K562 (cell line): Measurements from ENCODE around the gene COL16A1. TPM values are rescaled to one million over a fixed set of nuclear protein-coding genes. Genes with fewer than 3 reads are reported as not detected.
A peak's percentile ranks its signal among the peaks of the same experiment; 100 is the strongest.

ENCODE experiments used
- CREB1 ChIP-seq, 2 experiments: sonication (generic) in 1 of 2; formaldehyde crosslinking in 1 of 2; IDR thresholded peaks; 2 replicates each; pipeline versions ENCODE4 v1.6.1 to v1.8.0; 2012 to 2022; ENCODE audit warnings: inconsistent platforms in 1 of 2, mild to moderate bottlenecking in 1 of 2, missing genetic modification reagents in 1 of 2, moderate library complexity in 1 of 2
- DIDO1 ChIP-seq: fragments of 450-650 bp; IDR thresholded peaks from 2 replicates; pipeline ENCODE4 v1.6.1; 2016; ENCODE audit warnings: low read depth, missing biosample characterization, missing genetic modification characterization
- ELK1 ChIP-seq: sonication (generic); formaldehyde crosslinking; IDR thresholded peaks from 2 replicates; pipeline ENCODE4 v1.8.1; 2022; ENCODE audit warnings: missing genetic modification reagents
- FOXO4 ChIP-seq: fragments of 450-650 bp; formaldehyde crosslinking; IDR thresholded peaks from 2 replicates; pipeline ENCODE4 v1.4.0; 2020; ENCODE audit warnings: mild to moderate bottlenecking, moderate library complexity
- IFI16 ChIP-seq: fragments of 250-450 bp; sonication (Bioruptor Pico); IDR thresholded peaks from 2 replicates; pipeline ENCODE4 v2.1.2; 2022; ENCODE audit warnings: mild to moderate bottlenecking, inconsistent platforms
- KAT7 ChIP-seq: sonication (generic); formaldehyde crosslinking; IDR thresholded peaks from 2 replicates; pipeline ENCODE4 v1.8.0; 2022; ENCODE audit warnings: missing genetic modification reagents, mild to moderate bottlenecking, borderline replicate concordance
- KLF1 ChIP-seq: fragments of 450-650 bp; IDR thresholded peaks from 2 replicates; pipeline ENCODE4 v1.6.1; 2016; ENCODE audit warnings: missing genetic modification characterization, missing compliant biosample characterization
- MYNN ChIP-seq, 2 experiments: sonication (generic); formaldehyde crosslinking in 1 of 2; IDR thresholded peaks; 2 replicates each; pipeline versions ENCODE4 v1.5.0 to v1.6.1; 2016 to 2020; ENCODE audit warnings: antibody characterized with exemption in 1 of 2, missing genetic modification reagents in 1 of 2
- NCOA2 ChIP-seq, 2 experiments: fragments of 450-650 bp; IDR thresholded peaks; 2 replicates each; pipeline ENCODE4 v1.6.1; 2018; ENCODE audit warnings: mild to moderate bottlenecking in 2 of 2, moderate library complexity in 1 of 2; ENCODE audit not compliant: partially characterized antibody in 2 of 2
- NONO ChIP-seq, 2 experiments: fragments of 200-400 bp in 1 of 2; fragments of 450-650 bp in 1 of 2; formaldehyde crosslinking in 1 of 2; IDR thresholded peaks; 2 replicates each; pipeline ENCODE4 v1.6.1; 2017; ENCODE audit warnings: low read depth in 2 of 2, mild to moderate bottlenecking in 2 of 2, moderate library complexity in 2 of 2, low read length in 1 of 2
- NR2C1 ChIP-seq, 2 experiments: fragments of 450-650 bp; IDR thresholded peaks; 2 replicates each; pipeline ENCODE4 v1.6.1; 2017; ENCODE audit warnings: mild to moderate bottlenecking in 2 of 2, antibody characterized with exemption in 1 of 2, inconsistent platforms in 1 of 2, missing compliant biosample characterization in 1 of 2, missing genetic modification characterization in 1 of 2
- PCBP1 ChIP-seq: fragments of 200-400 bp; formaldehyde crosslinking; IDR thresholded peaks from 2 replicates; pipeline ENCODE4 v1.6.1; 2018; ENCODE audit warnings: mild to moderate bottlenecking, low read depth, low read length; ENCODE audit not compliant: poor library complexity, severe bottlenecking
- RBM15 ChIP-seq: fragments of 200-400 bp; formaldehyde crosslinking; IDR thresholded peaks from 2 replicates; pipeline ENCODE4 v1.6.1; 2018; ENCODE audit warnings: mild to moderate bottlenecking, low read length, moderate library complexity; ENCODE audit not compliant: insufficient read depth
- ZBTB12 ChIP-seq: fragments of 250-450 bp; sonication (Bioruptor Pico); IDR thresholded peaks from 2 replicates; pipeline ENCODE4 v1.4.0; 2020
- ZKSCAN8 ChIP-seq: fragments of 200-800 bp; sonication (Bioruptor generic); IDR thresholded peaks from 2 replicates; pipeline ENCODE4 v1.6.1; 2016; ENCODE audit warnings: missing genetic modification characterization, missing compliant biosample characterization
- ZNF217 ChIP-seq: sonication (generic); formaldehyde crosslinking; IDR thresholded peaks from 2 replicates; pipeline ENCODE4 v1.8.0; 2022; ENCODE audit warnings: mild to moderate bottlenecking, missing genetic modification reagents
- ZNF584 ChIP-seq: fragments of 200-800 bp; sonication (Bioruptor generic); IDR thresholded peaks from 2 replicates; pipeline ENCODE4 v1.6.1; 2016; ENCODE audit warnings: low read depth, mild to moderate bottlenecking, missing genetic modification characterization, missing compliant biosample characterization
- polyA plus RNA-seq, 8 experiments: library from polyadenylated mRNA; depleted of rRNA in 4 of 8; stranded (reverse) in 5 of 8; unstranded in 3 of 8; fragments of >200 nt; fragmentation: Nextera tagmentation in 2 of 8; fragmentation: Illumina TruSeq in 1 of 8; extraction: Ambion mirVana in 2 of 8; extraction: Trizol in 1 of 8; gene quantifications; 2 replicates each; pipeline versions ENCODE4 v1.2.1 to v1.2.3, GENCODE V29; 2011 to 2014; ENCODE audit warnings: inconsistent platforms in 1 of 8, missing spikeins in 1 of 8
- total RNA-seq, 7 experiments: library from RNA; depleted of rRNA in 6 of 7; stranded (reverse); fragments of >200 nt in 6 of 7; fragmentation: Illumina TruSeq in 2 of 7; extraction: Trizol in 2 of 7; gene quantifications; 2 replicates each; pipeline versions ENCODE4 v1.2.1 to v1.2.3, GENCODE V29; 2011 to 2021; ENCODE audit warnings: low replicate concordance in 1 of 7
- TF ChIP-seq, protein P1 (sequence below), 3 experiments: fragments of 200-800 bp in 1 of 3; fragments of 250-450 bp in 1 of 3; fragments of 450-650 bp in 1 of 3; sonication (Bioruptor Pico) in 1 of 3; sonication (Bioruptor generic) in 1 of 3; formaldehyde crosslinking in 1 of 3; IDR thresholded peaks; 2 replicates each; pipeline versions ENCODE4 v1.6.1 to v1.8.0; 2016 to 2022; ENCODE audit warnings: mild to moderate bottlenecking in 2 of 3, missing genetic modification characterization in 2 of 3, missing compliant biosample characterization in 1 of 3, moderate library complexity in 1 of 3
- TF ChIP-seq, protein P2 (sequence below): fragments of 250-450 bp; sonication (Bioruptor Pico); IDR thresholded peaks from 2 replicates; pipeline ENCODE4 v1.8.0; 2021; ENCODE audit warnings: moderate library complexity, mild to moderate bottlenecking, inconsistent platforms

COL16A1 gene
- total and polyA plus RNA-seq, 9 of the 15 experiments (the other 6 are each of a cell fraction or from before 2014, with no cell fraction given) = 0.11 to 0.60 (median 0.11) TPM; not detected in 6

GRCh38 chr1:31723828-31724359 is 20.1 kb upstream of the COL16A1 start (continued):
- no peak for TF ChIP-seq CREB1 (IDR thresholded peaks at IDR 0.05)
- TF ChIP-seq CREB1 (CRISPR knock-in tag; IDR thresholded peaks at IDR 0.05) = no peak; the same call in 1 of the 2 replicates
- TF ChIP-seq MYNN (IDR thresholded peaks at IDR 0.05) = no peak
- TF ChIP-seq MYNN (CRISPR knock-in tag; IDR thresholded peaks at IDR 0.05) = no peak
- TF ChIP-seq ZNF217 (CRISPR knock-in tag) = 0 out of 2 replicates have a peak, but pooled peaks have one; percentile 41
- no peak for TF ChIP-seq DIDO1 (tag)
- TF ChIP-seq NR2C1 (IDR thresholded peaks at IDR 0.05) = no peak
- 0 out of 2 replicates have a peak, but pooled peaks have one; percentile 25 for TF ChIP-seq NR2C1 (tag; IDR thresholded peaks at IDR 0.05)
- no peak for TF ChIP-seq RBM15
- TF ChIP-seq KAT7 (CRISPR knock-in tag) = no peak; the same call in 1 of the 2 replicates
- TF ChIP-seq PCBP1 = no peak
- TF ChIP-seq FOXO4 (CRISPR knock-in tag) = no peak
- TF ChIP-seq ZKSCAN8 (CRISPR knock-in tag) = no peak
- no peak for TF ChIP-seq ZBTB12 (CRISPR knock-in tag)
- TF ChIP-seq, protein P1, sequence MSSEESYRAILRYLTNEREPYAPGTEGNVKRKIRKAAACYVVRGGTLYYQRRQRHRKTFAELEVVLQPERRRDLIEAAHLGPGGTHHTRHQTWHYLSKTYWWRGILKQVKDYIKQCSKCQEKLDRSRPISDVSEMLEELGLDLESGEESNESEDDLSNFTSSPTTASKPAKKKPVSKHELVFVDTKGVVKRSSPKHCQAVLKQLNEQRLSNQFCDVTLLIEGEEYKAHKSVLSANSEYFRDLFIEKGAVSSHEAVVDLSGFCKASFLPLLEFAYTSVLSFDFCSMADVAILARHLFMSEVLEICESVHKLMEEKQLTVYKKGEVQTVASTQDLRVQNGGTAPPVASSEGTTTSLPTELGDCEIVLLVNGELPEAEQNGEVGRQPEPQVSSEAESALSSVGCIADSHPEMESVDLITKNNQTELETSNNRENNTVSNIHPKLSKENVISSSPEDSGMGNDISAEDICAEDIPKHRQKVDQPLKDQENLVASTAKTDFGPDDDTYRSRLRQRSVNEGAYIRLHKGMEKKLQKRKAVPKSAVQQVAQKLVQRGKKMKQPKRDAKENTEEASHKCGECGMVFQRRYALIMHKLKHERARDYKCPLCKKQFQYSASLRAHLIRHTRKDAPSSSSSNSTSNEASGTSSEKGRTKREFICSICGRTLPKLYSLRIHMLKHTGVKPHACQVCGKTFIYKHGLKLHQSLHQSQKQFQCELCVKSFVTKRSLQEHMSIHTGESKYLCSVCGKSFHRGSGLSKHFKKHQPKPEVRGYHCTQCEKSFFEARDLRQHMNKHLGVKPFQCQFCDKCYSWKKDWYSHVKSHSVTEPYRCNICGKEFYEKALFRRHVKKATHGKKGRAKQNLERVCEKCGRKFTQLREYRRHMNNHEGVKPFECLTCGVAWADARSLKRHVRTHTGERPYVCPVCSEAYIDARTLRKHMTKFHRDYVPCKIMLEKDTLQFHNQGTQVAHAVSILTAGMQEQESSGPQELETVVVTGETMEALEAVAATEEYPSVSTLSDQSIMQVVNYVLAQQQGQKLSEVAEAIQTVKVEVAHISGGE (CRISPR knock-in tag; IDR thresholded peaks at IDR 0.05) = peak in 1 of 3 experiments; percentile 41; a peak in 2 of 6 replicates
- TF ChIP-seq ZNF584 (CRISPR knock-in tag) = no peak
- TF ChIP-seq, protein P2, sequence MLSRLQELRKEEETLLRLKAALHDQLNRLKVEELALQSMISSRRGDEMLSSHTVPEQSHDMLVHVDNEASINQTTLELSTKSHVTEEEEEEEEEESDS (CRISPR knock-in tag) = no peak
- no peak for TF ChIP-seq IFI16 (CRISPR knock-in tag)
- TF ChIP-seq NONO (IDR thresholded peaks at IDR 0.05; ENCODE audit: low read depth in 2 of 2, low read length in 1 of 2) = no peak
- TF ChIP-seq NCOA2 (IDR thresholded peaks at IDR 0.05; ENCODE audit: partially characterized antibody in 2 of 2) = no peak
- TF ChIP-seq ELK1 (CRISPR knock-in tag) = no peak
- no peak for TF ChIP-seq KLF1
